Mesothelial cell of epicardium (in vitro differentiated cells): ENCODE data around the gene GFOD2. TPM values are rescaled to one million over a fixed set of nuclear protein-coding genes. Genes with fewer than 3 reads are reported as not detected.

Source experiments
- DNase-seq, 2 experiments: peaks; one replicate each; pipeline ENCODE4 v3.0.0; 2021; ENCODE audit warnings: low spot score in 2 of 2; ENCODE audit not compliant: unreplicated experiment in 2 of 2
- H3K27ac Mint-ChIP-seq: 2 replicates; pipeline ENCODE4 v1.8.0; 2021; ENCODE audit warnings: mixed read lengths
- H3K27me3 Mint-ChIP-seq: 2 replicates; pipeline ENCODE4 v1.8.0; 2021; ENCODE audit warnings: low read depth, mixed read lengths
- H3K36me3 Mint-ChIP-seq: 2 replicates; pipeline ENCODE4 v1.8.0; 2021; ENCODE audit warnings: mixed read lengths
- H3K4me1 Mint-ChIP-seq: 2 replicates; pipeline ENCODE4 v1.8.0; 2021; ENCODE audit warnings: mixed read lengths
- H3K4me3 Mint-ChIP-seq: 2 replicates; pipeline ENCODE4 v1.8.0; 2021; ENCODE audit warnings: mild to moderate bottlenecking, moderate library complexity, mixed read lengths
- H3K9me3 Mint-ChIP-seq: 2 replicates; pipeline ENCODE4 v1.8.0; 2021; ENCODE audit warnings: mixed read lengths
- CTCF ChIP-seq: fragments of 200-600 bp; sonication (generic); IDR thresholded peaks from one replicate; pipeline ENCODE4 v1.5.0; 2021; ENCODE audit warnings: antibody characterized with exemption; ENCODE audit not compliant: unreplicated experiment
- total RNA-seq: library from RNA; stranded (reverse); gene quantifications from 3 replicates; pipeline ENCODE4 v1.2.1, GENCODE V29; 2021

GFOD2 gene
- total RNA-seq, 1 donor from 2014 or later = 27.0 TPM

- Mint-ChIP-seq H3K36me3 (peaks cover 40% of the 10 kb centered on the region), H3K27me3 (no peaks in the 10 kb centered on the region), H3K9me3 (no peaks in the 10 kb centered on the region), H3K27ac (no peak overlapping the region), H3K4me3 (no peak overlapping the region), H3K4me1 (peaks cover 6% of the 10 kb centered on the region)
- no peak for TF ChIP-seq CTCF
- DNase-seq = no peak
Observed at GRCh38 chr16:67628216-67628615, 90.9 kb downstream of the GFOD2 start.

Other genes starting within 250 kb of the GFOD2 start
- gene ATP6V0D1, start 238.2 kb downstream of the GFOD2 start, total RNA-seq = 50.9 to 53.7 TPM (median 53.2 TPM) in 3 replicates
- gene AGRP, start 235.8 kb downstream of the GFOD2 start, total RNA-seq = not detected in 3 replicates
- gene RIPOR1, start 190.5 kb downstream of the GFOD2 start, total RNA-seq = 55.9 to 69.2 TPM (median 58.9 TPM) in 3 replicates
- 58.0 to 61.4 TPM (median 60.5 TPM) in 3 replicates for gene CTCF, start 156.8 kb downstream of the GFOD2 start, total RNA-seq
- 6.7 to 10.2 TPM (median 8.0 TPM) in 3 replicates for gene CARMIL2, start 74.2 kb downstream of the GFOD2 start, total RNA-seq
- 24.5 to 27.9 TPM (median 25.8 TPM) in 3 replicates for gene ACD, start 59.1 kb downstream of the GFOD2 start, total RNA-seq
- 1.9 to 2.2 TPM (median 1.9 TPM) in 3 replicates for gene PARD6A, start 58.4 kb downstream of the GFOD2 start, total RNA-seq
- gene ENKD1, start 52.6 kb downstream of the GFOD2 start, total RNA-seq = 11.7 to 13.0 TPM (median 12.8 TPM) in 3 replicates
- 1.2 to 2.0 TPM (median 1.8 TPM) in 3 replicates for gene C16orf86, start 52.5 kb downstream of the GFOD2 start, total RNA-seq
- gene RANBP10, start 87.2 kb upstream of the GFOD2 start, total RNA-seq = 24.0 to 26.8 TPM (median 24.5 TPM) in 3 replicates
- gene TSNAXIP1, start 87.6 kb upstream of the GFOD2 start, total RNA-seq = 4.4 to 4.8 TPM (median 4.4 TPM) in 3 replicates
- 27.6 to 28.6 TPM (median 28.1 TPM) in 3 replicates for gene THAP11, start 123.0 kb upstream of the GFOD2 start, total RNA-seq
- 130 to 141 TPM (median 132 TPM) in 3 replicates for gene NUTF2, start 127.6 kb upstream of the GFOD2 start, total RNA-seq
- 71.5 to 73.8 TPM (median 73.8 TPM) in 3 replicates for gene CENPT, start 128.4 kb upstream of the GFOD2 start, total RNA-seq
- 71.7 to 83.4 TPM (median 80.2 TPM) in 3 replicates for gene EDC4, start 153.7 kb upstream of the GFOD2 start, total RNA-seq
- 0.66 to 0.99 TPM in 2 of 3 replicates, not detected in the other for gene NRN1L, start 165.6 kb upstream of the GFOD2 start, total RNA-seq
- 41.5 to 44.5 TPM (median 43.3 TPM) in 3 replicates for gene PSKH1, start 173.9 kb upstream of the GFOD2 start, total RNA-seq
- 1.00 to 1.5 TPM (median 1.4 TPM) in 3 replicates for gene CTRL, start 212.5 kb upstream of the GFOD2 start, total RNA-seq
- 14.0 to 17.2 TPM (median 16.7 TPM) in 3 replicates for gene PSMB10, start 217.5 kb upstream of the GFOD2 start, total RNA-seq
- gene LCAT, start 224.8 kb upstream of the GFOD2 start, total RNA-seq = 68.5 to 73.8 TPM (median 68.8 TPM) in 3 replicates
- 129 to 155 TPM (median 140 TPM) in 3 replicates for gene SLC12A4, start 249.3 kb upstream of the GFOD2 start, total RNA-seq